Vagina (tissue), 2 donors: ENCODE measurements around the gene SERPINA3.

Source experiments
- CTCF ChIP-seq, 3 experiments: fragments of 450-650 bp in 2 of 3; fragments of 200-600 bp in 1 of 3; sonication (generic) in 1 of 3; IDR thresholded peaks; one replicate each; pipeline ENCODE4 v1.5.1; 2017 to 2019; ENCODE audit warnings: antibody characterized with exemption in 3 of 3, mild to moderate bottlenecking in 2 of 3, moderate library complexity in 2 of 3
- POLR2A ChIP-seq, 2 donors: fragments of 450-650 bp; IDR thresholded peaks; one replicate each; pipeline ENCODE4 v1.6.1; 2017; ENCODE audit warnings: antibody characterized with exemption in 2 of 2, mild to moderate bottlenecking in 2 of 2, moderate library complexity in 2 of 2
- POLR2AphosphoS5 ChIP-seq, 2 donors: sonication (generic); formaldehyde crosslinking; IDR thresholded peaks; one replicate each; pipeline ENCODE4 v1.9.0; 2017; ENCODE audit warnings: antibody characterized with exemption in 2 of 2, mild to moderate bottlenecking in 2 of 2, low read depth in 1 of 2; ENCODE audit not compliant: insufficient read depth in 1 of 2

- TF ChIP-seq POLR2A (IDR thresholded peaks at IDR 0.05) (no peak), CTCF (IDR thresholded peaks at IDR 0.05) (no peak), POLR2AphosphoS5 (IDR thresholded peaks at IDR 0.05; ENCODE audit: insufficient read depth in 1 of 2, low read depth in 1 of 2) (no peak)
These were observed 24.7 kb downstream of the SERPINA3 start for GRCh38 chr14:94636744-94637412.
